OCI-LY7 (cell line): ENCODE data around the gene FRS2. TPM values are rescaled to one million over a fixed set of nuclear protein-coding genes. Genes with fewer than 3 reads are reported as not detected.

Experiments
- BruUV-seq: library from RNA; stranded (reverse); fragments of 400-500 nt; replicated peaks from 2 replicates; lab custom pipeline; 2021; lab: Mats Ljungman, UMichigan
- CTCF ChIA-PET: fragments of 300-600 bp; sonication (Branson Sonifier 250); formaldehyde crosslinking; loops from one replicate; lab custom pipeline; 2022; ENCODE audit warnings: antibody characterized with exemption; ENCODE audit not compliant: unreplicated experiment; lab: Charles Lee
- POLR2A ChIA-PET: fragments of 300-600 bp; sonication (Branson Sonifier 250); formaldehyde crosslinking; loops from one replicate; lab custom pipeline; 2022; ENCODE audit warnings: antibody characterized with exemption; lab: Charles Lee
- DNase-seq: peaks from one replicate; pipeline ENCODE4 v3.0.0-alpha.2; 2015; ENCODE audit warnings: low spot score
- H2AFZ ChIP-seq: fragments of 200-600 bp; sonication (generic), shearing (Covaris generic); 2 replicates; pipeline ENCODE4 v1.6.1; 2014; ENCODE audit warnings: mild to moderate bottlenecking, antibody characterized with exemption, low read length, moderate library complexity
- H3K27ac ChIP-seq: fragments of 200-600 bp; sonication (generic); 2 replicates; pipeline ENCODE4 v1.5.1; 2014; ENCODE audit warnings: mixed run types, low read depth, mild to moderate bottlenecking, moderate library complexity, low read length, inconsistent platforms; ENCODE audit not compliant: poor library complexity, severe bottlenecking
- H3K36me3 ChIP-seq: fragments of 200-600 bp; sonication (generic); 2 replicates; pipeline ENCODE4 v1.6.1; 2014; ENCODE audit warnings: mild to moderate bottlenecking, antibody characterized with exemption, low read length, moderate library complexity, mixed read lengths; ENCODE audit not compliant: insufficient read depth
- H3K4me1 ChIP-seq: fragments of 200-600 bp; sonication (generic); 2 replicates; pipeline ENCODE4 v1.5.1; 2014; ENCODE audit warnings: mild to moderate bottlenecking, low read length; ENCODE audit not compliant: insufficient read depth, poor library complexity, severe bottlenecking
- H3K4me2 ChIP-seq: fragments of 200-600 bp; sonication (generic); 2 replicates; pipeline ENCODE4 v1.6.1; 2014; ENCODE audit warnings: mild to moderate bottlenecking, low read length
- H3K4me3 ChIP-seq: fragments of 200-600 bp; sonication (generic); 2 replicates; pipeline ENCODE4 v1.5.1; 2014; ENCODE audit warnings: mild to moderate bottlenecking, low read depth, low read length; ENCODE audit not compliant: poor library complexity, severe bottlenecking
- H3K79me2 ChIP-seq: fragments of 200-600 bp; sonication (generic); 2 replicates; pipeline ENCODE4 v1.6.1; 2016; ENCODE audit warnings: low read depth, mild to moderate bottlenecking, low read length, moderate library complexity, mixed read lengths; ENCODE audit not compliant: insufficient read depth
- H3K9me2 ChIP-seq: fragments of 200-600 bp; sonication (generic); 2 replicates; pipeline ENCODE4 v1.6.1; 2016; ENCODE audit warnings: mild to moderate bottlenecking, low read length, mixed read lengths; ENCODE audit not compliant: insufficient read depth
- H3K9me3 ChIP-seq: fragments of 200-600 bp; sonication (generic); 2 replicates; pipeline ENCODE4 v1.6.1; 2014; ENCODE audit warnings: mild to moderate bottlenecking, mixed run types, low read length, mixed read lengths
- H4K20me1 ChIP-seq: fragments of 200-600 bp; sonication (generic); 2 replicates; pipeline ENCODE4 v1.6.1; 2014; ENCODE audit warnings: mild to moderate bottlenecking, antibody characterized with exemption, low read length, moderate library complexity, mixed read lengths; ENCODE audit not compliant: insufficient read depth
- EZH2phosphoT487 ChIP-seq: fragments of 200-600 bp; sonication (generic); IDR thresholded peaks from 2 replicates; pipeline ENCODE4 v1.6.1; 2018; ENCODE audit warnings: low read depth, borderline replicate concordance, mild to moderate bottlenecking, mixed run types, antibody characterized with exemption, low read length, moderate library complexity, mixed read lengths
- intact Hi-C: fragments of 100-400 bp; cut with micrococcal nuclease; formaldehyde crosslinking; loops from one replicate; pipeline ENCODE4 v1.10.0; 2022; ENCODE audit not compliant: unreplicated experiment
- total RNA-seq, 2 experiments: library from RNA; depleted of rRNA in 1 of 2; stranded (reverse); fragments of >200 nt in 1 of 2; shearing (Covaris generic) in 1 of 2; gene quantifications; 2 replicates each; pipeline ENCODE4 v1.2.3, GENCODE V29; 2014 to 2022
- TF ChIP-seq, protein P1 (sequence below): fragments of 200-600 bp; sonication (generic); conservative IDR thresholded peaks from 2 replicates; pipeline ENCODE4 v1.5.1; 2014; ENCODE audit warnings: mild to moderate bottlenecking, antibody characterized with exemption, low read length, moderate library complexity, mixed read lengths

FRS2 gene
- total RNA-seq, 2 experiments from 2014 or later = 11.1 to 18.5 TPM

DNA sequence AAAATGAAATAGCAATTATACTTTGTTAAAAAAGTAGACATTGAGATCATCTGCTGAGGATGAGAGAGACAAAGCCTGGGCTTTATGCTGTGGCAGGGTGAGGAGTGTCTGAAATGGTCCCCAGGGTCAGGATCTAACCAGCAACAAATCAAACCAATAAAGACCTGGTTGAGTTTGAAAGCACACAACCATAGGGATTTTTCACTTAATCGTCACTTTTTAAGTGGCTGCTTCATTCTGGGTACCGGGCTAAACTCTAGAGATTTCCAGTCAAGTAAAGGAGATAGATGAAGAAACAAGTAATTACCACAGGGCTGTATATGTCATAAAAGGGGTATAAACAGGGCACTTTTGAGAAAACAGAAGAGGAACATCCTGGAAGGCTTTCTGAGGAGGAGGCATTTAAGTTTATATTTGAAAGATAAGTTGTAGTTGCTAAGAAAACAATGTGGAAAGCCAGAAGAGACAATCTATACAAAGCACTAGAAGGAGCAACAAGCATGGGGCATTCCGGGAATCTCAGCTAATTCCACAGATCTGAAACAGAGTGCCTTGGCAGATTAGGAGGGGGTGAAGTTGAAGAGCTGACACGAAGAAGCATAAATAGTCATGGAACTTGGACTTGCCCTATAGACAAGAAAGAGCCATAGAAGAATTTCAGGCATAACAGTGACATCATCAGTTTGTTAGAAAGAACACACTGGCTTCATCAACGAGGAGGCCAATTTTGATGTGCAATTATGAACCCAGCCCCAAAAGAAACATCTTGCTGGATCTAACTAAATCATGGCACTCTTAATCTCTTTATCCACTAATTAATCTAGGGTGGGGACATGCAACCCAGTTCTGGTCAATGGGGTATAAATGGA lies 46.9 kb upstream of the FRS2 start:
- Histone ChIP-seq H3K4me1 (no peaks in the 10 kb centered on the region), H3K79me2 (no peaks in the 10 kb centered on the region), H3K4me2 (no peak overlapping the region), H4K20me1 (no peaks in the 10 kb centered on the region), H3K4me3 (no peak overlapping the region), H2AFZ (no peak overlapping the region), H3K27ac (no peak overlapping the region), H3K9me3 (no peaks in the 10 kb centered on the region), H3K36me3 (no peaks in the 10 kb centered on the region), H3K9me2 (no peaks in the 10 kb centered on the region)
- BruUV-seq = no TSS peak
- intact Hi-C loops = no loop called here
- POLR2A ChIA-PET = interaction anchor here (0.6 kb wide), 1 partner anchor 20 kb away, joined by 4 read pairs; no protein-coding TSS in a partner anchor
- no peak for TF ChIP-seq EZH2phosphoT487
- TF ChIP-seq, protein P1, sequence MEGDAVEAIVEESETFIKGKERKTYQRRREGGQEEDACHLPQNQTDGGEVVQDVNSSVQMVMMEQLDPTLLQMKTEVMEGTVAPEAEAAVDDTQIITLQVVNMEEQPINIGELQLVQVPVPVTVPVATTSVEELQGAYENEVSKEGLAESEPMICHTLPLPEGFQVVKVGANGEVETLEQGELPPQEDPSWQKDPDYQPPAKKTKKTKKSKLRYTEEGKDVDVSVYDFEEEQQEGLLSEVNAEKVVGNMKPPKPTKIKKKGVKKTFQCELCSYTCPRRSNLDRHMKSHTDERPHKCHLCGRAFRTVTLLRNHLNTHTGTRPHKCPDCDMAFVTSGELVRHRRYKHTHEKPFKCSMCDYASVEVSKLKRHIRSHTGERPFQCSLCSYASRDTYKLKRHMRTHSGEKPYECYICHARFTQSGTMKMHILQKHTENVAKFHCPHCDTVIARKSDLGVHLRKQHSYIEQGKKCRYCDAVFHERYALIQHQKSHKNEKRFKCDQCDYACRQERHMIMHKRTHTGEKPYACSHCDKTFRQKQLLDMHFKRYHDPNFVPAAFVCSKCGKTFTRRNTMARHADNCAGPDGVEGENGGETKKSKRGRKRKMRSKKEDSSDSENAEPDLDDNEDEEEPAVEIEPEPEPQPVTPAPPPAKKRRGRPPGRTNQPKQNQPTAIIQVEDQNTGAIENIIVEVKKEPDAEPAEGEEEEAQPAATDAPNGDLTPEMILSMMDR = no peak
- DNase-seq = no peak
- CTCF ChIA-PET = no interaction called here

DNA sequence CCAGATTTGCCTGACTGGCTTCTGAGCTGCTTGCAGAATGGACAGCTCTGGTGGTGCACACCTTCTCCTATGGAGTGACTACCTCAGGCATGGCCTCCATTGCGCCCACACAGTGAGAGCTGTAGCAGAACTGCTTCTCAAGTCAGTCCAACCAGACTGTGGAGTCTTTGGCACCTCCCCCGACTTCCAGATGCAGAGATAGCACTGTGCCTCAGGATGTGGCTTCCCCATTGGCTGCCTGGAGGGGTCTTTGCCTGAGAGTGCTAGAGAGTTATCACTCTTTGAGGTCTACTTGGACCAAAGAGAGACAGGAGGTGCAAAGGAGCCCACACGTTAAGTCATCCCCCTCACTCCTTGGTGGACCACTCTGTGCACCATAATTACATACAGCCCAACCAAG lies 44.8 kb upstream of the FRS2 start:
- POLR2A ChIA-PET = no interaction called here
- H3K36me3 ChIP-seq = no peaks in the 10 kb centered on the region
- no peaks in the 10 kb centered on the region for H3K9me3 ChIP-seq
- intact Hi-C loops = no loop called here
- H3K27ac ChIP-seq = no peak overlapping the region
- H3K4me2 ChIP-seq = no peak overlapping the region
- no peaks in the 10 kb centered on the region for H3K79me2 ChIP-seq
- no peak overlapping the region for H2AFZ ChIP-seq
- no TSS peak for BruUV-seq
- TF ChIP-seq, protein P1 = no peak
- no peak for TF ChIP-seq EZH2phosphoT487
- H3K4me3 ChIP-seq = no peak overlapping the region
- CTCF ChIA-PET = no interaction called here
- no peaks in the 10 kb centered on the region for H3K4me1 ChIP-seq
- no peaks in the 10 kb centered on the region for H4K20me1 ChIP-seq
- no peaks in the 10 kb centered on the region for H3K9me2 ChIP-seq
- DNase-seq = no peak
